Measurements from ENCODE around the gene GSG1. TPM values are rescaled to one million over a fixed set of nuclear protein-coding genes. Genes with fewer than 3 reads are reported as not detected.
"Not testable (repeated sequence)": the region's sequence is repeated elsewhere in the genome, so short reads cannot be mapped to it uniquely, and the experiment has no call there.

The GSG1 gene
- total RNA-seq, 2 experiments from 2014 or later, result not detected

DNA sequence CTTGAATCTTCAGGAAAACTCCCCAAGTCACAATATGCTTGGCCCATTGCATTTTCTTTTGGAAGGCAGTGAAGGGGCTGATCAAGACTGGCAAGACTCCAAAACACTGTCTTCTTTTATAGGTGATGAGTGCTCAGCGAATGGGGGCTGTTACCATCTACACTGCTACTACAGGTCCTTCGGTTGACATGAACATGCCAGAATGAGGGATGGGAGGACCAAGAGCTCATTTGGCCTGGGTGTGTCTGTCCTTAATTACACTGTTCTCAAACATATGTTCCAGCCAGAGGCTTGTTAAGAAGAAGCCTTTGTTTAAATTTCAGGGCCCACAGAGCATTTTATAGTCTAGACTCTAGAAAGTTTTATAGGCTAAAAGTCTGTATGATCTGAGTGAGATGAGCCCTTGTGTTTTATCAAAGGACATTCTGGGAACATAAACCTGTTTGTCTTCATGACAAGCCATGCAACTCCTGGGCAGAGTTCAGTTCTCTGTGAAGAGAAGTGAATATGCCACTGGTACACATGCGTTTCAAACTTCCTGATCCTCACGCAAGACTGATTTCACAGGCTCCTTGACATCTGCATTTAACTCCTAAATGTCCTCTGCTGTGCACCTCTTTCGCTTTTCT, 64.0 kb downstream of the GSG1 start:
- ChIA-PET CTCF (no interaction called here), POLR2A (no interaction called here)

DNA sequence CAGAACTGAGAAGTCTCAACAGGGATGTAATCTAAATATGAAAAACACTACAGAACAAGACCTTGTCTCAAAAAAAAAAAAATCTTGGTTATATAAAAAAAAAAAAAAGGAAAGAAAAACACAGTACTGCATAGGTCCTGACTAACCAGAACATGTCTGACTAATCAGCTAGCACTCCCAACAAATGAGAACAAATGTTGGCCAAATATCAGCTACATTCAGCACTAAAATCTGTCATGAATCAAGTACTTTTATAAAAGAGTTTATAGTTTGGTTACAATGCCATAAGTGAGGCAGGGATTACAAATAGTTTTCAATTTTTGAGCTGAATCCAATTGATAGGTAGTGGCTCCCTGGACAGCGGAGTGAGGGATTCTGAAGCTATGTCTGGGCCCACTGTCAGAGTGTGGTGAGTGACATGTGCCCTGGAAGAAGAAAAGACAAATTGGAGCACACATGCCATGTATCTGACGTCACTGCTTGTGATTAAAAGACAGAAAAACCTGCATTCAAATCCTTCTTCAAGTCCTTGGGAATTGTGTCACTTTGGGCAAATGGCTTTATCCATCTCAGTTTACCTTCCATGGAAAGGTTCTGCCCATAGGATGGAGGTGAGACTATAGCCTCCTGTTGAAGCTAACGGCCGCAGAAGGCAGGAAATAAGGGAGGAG, 64.8 kb downstream of the GSG1 start:
- POLR2A ChIA-PET, result no interaction called here
- CTCF ChIA-PET, result no interaction called here

DNA sequence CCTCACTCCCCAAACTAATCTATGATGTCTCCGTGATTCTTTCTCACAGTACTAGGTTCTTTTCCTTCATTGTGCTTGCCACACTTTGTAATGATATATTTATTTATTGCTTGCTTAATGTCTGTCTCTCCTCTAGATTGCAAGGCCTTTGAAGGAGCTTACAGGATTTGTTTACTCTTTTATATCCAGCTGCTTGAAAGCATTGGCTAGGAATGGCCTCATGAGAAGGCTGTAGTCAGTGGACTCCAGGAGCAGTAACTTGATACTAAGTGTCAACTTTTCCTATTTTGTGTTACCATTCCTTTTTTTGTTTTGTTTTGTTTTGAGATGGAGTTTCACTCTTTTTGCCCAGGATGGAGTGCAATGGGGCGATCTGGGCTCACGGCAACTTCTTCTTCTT, 66.6 kb downstream of the GSG1 start:
- ChIA-PET CTCF (no interaction called here), POLR2A (no interaction called here)

GRCh38 chr12:13035335-13035734, 68.1 kb downstream of the GSG1 start:
- CTCF ChIA-PET, result interaction anchor here (1.6 kb wide), 1 partner anchor 10 kb away, joined by 5 read pairs; no protein-coding TSS in a partner anchor

More at GRCh38 chr12:13035335-13035734, 68.1 kb downstream of the GSG1 start:
- POLR2A ChIA-PET, result not testable (repeated sequence)

Other genes with a start within 250 kb of the GSG1 start
- not detected for gene GPRC5A, start 212.1 kb downstream of the GSG1 start, total RNA-seq
- not detected for gene GPRC5D, start 151.5 kb downstream of the GSG1 start, total RNA-seq
- 10 to 100 TPM; 14.8 to 17.8 TPM for gene HEBP1, start 103.4 kb downstream of the GSG1 start, total RNA-seq
- 1 to 10 TPM; 8.1 to 8.9 TPM for gene FAM234B, start 59.3 kb downstream of the GSG1 start, total RNA-seq
- 10 to 100 TPM; 13.5 to 20.9 TPM for gene EMP1, start 93.1 kb upstream of the GSG1 start, total RNA-seq